NCI-H1694 treated with DMSO at 0.1 percent for 48 hours (cell line): ENCODE data around the gene SERF2.
"Not testable (repeated sequence)": the region's sequence is repeated elsewhere in the genome, so short reads cannot be mapped to it uniquely, and the experiment has no call there.

Experiments
- DNase-seq: peaks from one replicate; lab custom pipeline; 2025; lab: John Stamatoyannopoulos, UW

Gene SERF2

GRCh38 chr15:43830691-43831275, 38.7 kb downstream of the SERF2 start:
- DNase-seq, result not testable (repeated sequence)

GRCh38 chr15:43831519-43832052, 39.5 kb downstream of the SERF2 start:
- DNase-seq, result not testable (repeated sequence)

GRCh38 chr15:43832485-43832884, 40.4 kb downstream of the SERF2 start:
- DNase-seq, result not testable (repeated sequence)

DNA sequence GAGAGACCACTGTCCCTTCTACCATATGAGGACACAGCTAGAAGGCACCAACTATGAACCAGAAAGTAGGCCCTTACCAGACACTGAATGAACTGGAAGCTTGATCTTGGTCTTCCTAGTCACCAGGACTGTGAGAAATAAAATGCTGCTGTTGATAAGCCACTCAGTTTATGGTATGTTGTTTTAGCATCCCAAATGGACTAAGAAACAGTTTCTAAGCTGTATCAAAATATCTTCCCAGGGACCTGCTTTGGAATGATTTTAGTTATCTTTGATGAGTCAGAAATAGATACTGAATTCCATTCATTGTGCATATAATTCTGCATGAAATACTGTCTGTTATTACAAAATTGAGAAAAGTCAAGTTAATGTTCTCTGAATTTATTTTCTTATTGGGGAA, 53.3 kb downstream of the SERF2 start:
- no peak for DNase-seq
